Right cardiac atrium (tissue), 5 donors: ENCODE results near the gene PER1. TPM values are rescaled to one million over a fixed set of nuclear protein-coding genes. Genes with fewer than 3 reads are reported as not detected.
A peak's percentile ranks its signal among the peaks of the same experiment; 100 is the strongest.

Experiments used
- ATAC-seq, 2 donors: fragments of 200-7000 bp; cut with Tn5 transposase; one replicate each; pipeline versions ENCODE4 v1.8.0 to v1.9.1; 2020; ENCODE audit warnings: moderate library complexity in 2 of 2, mild to moderate bottlenecking in 1 of 2
- DNase-seq, 3 donors: peaks; one replicate each; pipeline ENCODE4 v3.0.0-alpha.2; 2020
- H3K27ac ChIP-seq: one replicate; pipeline ENCODE4 v1.5.1; 2013; ENCODE audit warnings: mild to moderate bottlenecking, low read length, control low read depth, moderate library complexity
- H3K27me3 ChIP-seq: one replicate; pipeline ENCODE4 v1.6.1; 2013; ENCODE audit not compliant: control insufficient read depth, insufficient read depth
- H3K4me1 ChIP-seq: one replicate; pipeline ENCODE4 v1.6.1; 2013; ENCODE audit warnings: low read length; ENCODE audit not compliant: control insufficient read depth, insufficient read depth
- H3K4me3 ChIP-seq: one replicate; pipeline ENCODE4 v1.5.1; 2013; ENCODE audit warnings: low read length, control low read depth
- H3K9me3 ChIP-seq: one replicate; pipeline ENCODE4 v1.6.1; 2013; ENCODE audit warnings: low read length; ENCODE audit not compliant: control insufficient read depth
- WGBS: extraction: QIAGEN DNeasy Blood & Tissue Kit; methylation state at CpG from one replicate; pipeline ENCODE4 v1.1.7; 2013; 5-methylcytosine and 5-hydroxymethylcytosine counted together
- intact Hi-C, 4 donors: fragments of 100-400 bp; cut with DNase I; formaldehyde crosslinking; loops; one replicate each; pipeline versions ENCODE4 v1.11.0 to v1.14.0; 2022 to 2023
- polyA plus RNA-seq: library from polyadenylated mRNA; stranded (reverse); fragments of 200-250 nt; gene quantifications from one replicate; pipeline ENCODE4 v1.2.3, GENCODE V29; 2013
- total RNA-seq, 4 donors: library from RNA; stranded (reverse); fragmentation: NEBNext Ultra II Directional; extraction: Animal tissue kit (Norgen Biotek cat#: 25700); gene quantifications; one replicate each; pipeline ENCODE4 v1.2.1, GENCODE V29; 2021
- donor health status: healthy with polysubstance abuse.
- donor health status: DM: no; HTN: yes; CAD: no.
- donor health status: DM: no; HTN: no; CAD: no.
- donor health status: DM: no; HTN: yes; CAD: no; lungs with severe emphysema.
- donor health status: DM: yes; HTN: yes; CAD: no.

Gene PER1
- total and polyA plus RNA-seq, 5 donors: 96.2 to 150 (median 112) TPM

DNA sequence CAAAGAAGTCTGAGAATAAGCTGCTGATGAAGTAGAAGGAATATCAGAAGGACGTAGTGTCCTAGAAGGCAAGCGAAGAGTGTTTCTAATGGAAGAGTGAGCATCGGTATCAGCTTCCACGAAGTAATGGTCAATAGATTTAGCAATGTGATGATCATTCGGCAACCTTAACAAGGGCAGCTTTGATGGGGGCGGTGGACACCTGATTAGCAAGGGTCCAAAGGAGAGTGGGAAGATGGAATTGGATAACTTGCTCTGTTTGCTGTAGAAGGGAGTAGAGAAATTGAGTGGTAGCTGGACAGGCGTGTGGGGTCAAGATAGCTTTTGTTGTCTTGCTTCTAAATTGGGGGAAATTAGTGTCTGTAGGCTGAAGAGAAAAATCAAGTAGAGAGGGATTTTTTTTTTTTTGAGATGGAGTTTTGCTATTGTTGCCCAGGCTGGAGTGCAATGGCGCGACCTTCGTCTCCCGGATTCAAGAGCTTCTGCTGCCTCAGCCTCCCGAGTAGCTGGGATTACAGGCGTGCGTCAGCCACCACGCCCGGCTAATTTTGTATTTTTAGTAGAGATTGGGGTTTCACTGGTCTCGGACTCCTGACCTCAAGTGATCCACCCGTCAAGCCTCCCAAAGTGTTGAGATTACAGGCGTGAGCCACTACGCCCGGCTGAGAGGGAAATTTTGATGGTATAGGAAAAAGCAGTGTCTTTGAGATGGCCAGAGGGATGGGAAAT, 14.4 kb downstream of the PER1 start:
- WGBS: 40% methylated on average over 21 of the region's 21 CpGs
- H3K27me3 ChIP-seq: no peaks in the 10 kb centered on the region
- H3K4me3 ChIP-seq: no peak overlapping the region
- intact Hi-C loops: no loop called here
- peak overlapping the region; percentile 49 for H3K27ac ChIP-seq
- ATAC-seq (no peak), DNase-seq (peak in 2 of 3 donors; percentile 28 to 54)
- no peaks in the 10 kb centered on the region for H3K4me1 ChIP-seq
- H3K9me3 ChIP-seq: no peaks in the 10 kb centered on the region

DNA sequence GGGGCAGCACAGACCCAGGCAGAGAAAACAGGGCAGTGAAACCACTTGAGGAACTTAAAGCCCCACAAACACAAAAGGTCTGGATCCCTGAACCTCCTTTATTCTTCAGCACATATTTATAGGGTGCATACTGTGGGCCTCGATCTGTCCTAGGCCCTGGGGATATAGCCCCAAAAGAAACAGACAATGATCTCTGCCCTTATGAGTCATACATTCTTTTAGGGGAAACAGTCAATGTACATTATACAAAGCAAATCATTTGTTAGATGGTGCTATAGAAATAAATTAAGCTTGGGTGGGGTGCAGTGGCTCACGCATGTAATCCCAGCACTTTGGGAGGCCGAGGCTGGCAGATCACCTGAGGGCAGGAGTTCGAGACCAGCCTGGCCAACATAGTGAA, 18.3 kb downstream of the PER1 start:
- no peak overlapping the region for H3K4me3 ChIP-seq
- ATAC-seq: no peak
- H3K4me1 ChIP-seq: no peaks in the 10 kb centered on the region
- H3K9me3 ChIP-seq: no peaks in the 10 kb centered on the region
- WGBS: 86% methylated on average over 4 of the region's 4 CpGs
- no peak overlapping the region for H3K27ac ChIP-seq
- intact Hi-C loops: no loop called here
- H3K27me3 ChIP-seq: no peaks in the 10 kb centered on the region
- DNase-seq: no peak

DNA sequence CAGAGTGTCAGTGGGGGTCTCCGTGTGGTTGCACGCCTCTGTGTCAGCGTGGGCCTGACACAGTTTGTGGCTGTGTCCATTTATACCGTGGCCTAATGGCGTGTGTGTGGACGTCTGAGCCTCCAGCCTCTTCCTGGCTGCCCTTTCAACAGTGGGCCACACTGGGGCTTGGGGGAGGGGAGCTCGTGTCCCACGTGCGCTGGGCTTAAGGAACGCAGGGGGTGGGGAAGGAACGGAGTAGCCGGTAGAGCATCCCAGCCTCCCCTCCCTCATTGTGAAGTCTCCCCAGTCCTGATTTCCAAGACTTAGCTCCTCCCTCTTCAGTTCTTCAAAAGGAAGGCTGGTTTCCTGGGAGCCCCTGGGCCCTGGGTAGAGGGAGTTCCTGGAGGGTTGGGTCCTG, 18.8 kb downstream of the PER1 start:
- H3K4me1 ChIP-seq: no peaks in the 10 kb centered on the region
- no peaks in the 10 kb centered on the region for H3K9me3 ChIP-seq
- no peak overlapping the region for H3K27ac ChIP-seq
- DNase-seq: peak in 1 of 3 donors; percentile 34
- 70% methylated on average over 12 of the region's 12 CpGs for WGBS
- no peak overlapping the region for H3K4me3 ChIP-seq
- no peak for ATAC-seq
- H3K27me3 ChIP-seq: no peaks in the 10 kb centered on the region
- intact Hi-C loops: no loop called here

DNA sequence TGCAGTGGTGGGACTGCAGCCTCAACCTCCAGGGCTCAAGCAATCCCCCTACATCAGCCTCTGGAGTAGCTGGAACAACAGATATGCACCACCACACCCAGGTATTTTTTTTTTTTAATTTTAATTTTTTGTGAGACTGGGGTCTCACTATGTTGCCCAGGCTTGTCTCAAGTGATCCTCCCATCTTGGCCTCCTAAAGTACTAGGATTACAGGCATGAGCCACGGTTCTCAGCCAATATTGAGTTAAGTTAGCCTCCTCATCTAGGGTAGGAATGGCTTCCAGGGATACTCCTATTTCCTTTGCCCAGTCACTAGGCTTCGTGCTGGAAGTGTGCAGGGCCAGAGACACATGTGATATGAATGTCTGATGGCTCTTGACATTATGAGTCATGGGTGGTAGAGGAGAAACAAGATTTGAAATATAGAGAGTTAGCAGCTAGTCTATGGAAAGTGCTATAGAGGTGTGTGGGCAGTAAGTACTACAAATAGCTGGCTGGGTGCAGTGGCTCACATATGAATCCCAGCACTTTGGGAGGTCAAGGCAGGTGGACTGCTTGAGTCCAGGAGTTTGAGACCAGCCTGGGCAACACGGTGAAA, 20.3 kb downstream of the PER1 start:
- WGBS: 54% methylated on average over 3 of the region's 3 CpGs
- Histone ChIP-seq H3K27me3 (no peaks in the 10 kb centered on the region), H3K27ac (no peak overlapping the region), H3K4me1 (no peaks in the 10 kb centered on the region), H3K4me3 (no peak overlapping the region), H3K9me3 (no peaks in the 10 kb centered on the region)
- DNase-seq (no peak), ATAC-seq (no peak)
- intact Hi-C loops: no loop called here

DNA sequence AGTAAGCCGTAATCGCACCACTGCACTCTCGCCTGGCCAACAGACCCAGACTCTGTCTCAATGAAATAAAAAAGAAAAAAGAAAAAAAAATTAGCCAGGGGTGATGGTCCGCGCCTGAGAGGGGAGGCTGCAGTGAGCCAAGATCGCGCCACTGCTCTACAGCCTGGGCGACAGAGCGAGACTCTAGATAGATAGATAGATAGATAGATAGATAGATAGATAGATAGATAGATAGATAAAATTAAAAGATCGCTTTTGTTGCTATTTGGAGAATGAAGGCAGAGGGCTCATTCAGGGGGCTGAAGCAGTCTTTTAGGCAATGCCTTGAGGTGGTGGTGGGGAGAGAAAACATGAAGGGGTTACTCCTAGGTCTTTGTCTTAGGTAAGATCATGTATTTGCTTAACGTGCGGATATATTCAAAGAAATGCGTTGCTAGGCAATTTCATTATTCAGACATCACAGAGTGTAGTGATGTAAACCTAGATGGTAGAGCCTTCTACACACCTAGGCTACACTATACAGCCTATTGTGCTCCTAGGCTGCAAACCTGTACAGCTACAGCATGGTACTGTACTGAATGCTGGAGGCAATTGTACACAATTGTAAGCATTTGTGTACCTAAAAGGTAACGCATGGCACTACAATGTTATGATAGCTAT, 23.9 kb downstream of the PER1 start:
- 84% methylated on average over 14 of the region's 14 CpGs for WGBS
- Histone ChIP-seq H3K4me3 (no peak overlapping the region), H3K27me3 (no peaks in the 10 kb centered on the region), H3K9me3 (no peaks in the 10 kb centered on the region), H3K4me1 (peaks cover 5% of the 10 kb centered on the region), H3K27ac (no peak overlapping the region)
- no peak for ATAC-seq
- DNase-seq: peak in 1 of 3 donors; percentile 28
- intact Hi-C loops: loop anchor here (10.0 kb wide), 3 partner anchors 47 to 97 kb away; partner anchors contain the start of gene TMEM107 (in 1 of the 4)

DNA sequence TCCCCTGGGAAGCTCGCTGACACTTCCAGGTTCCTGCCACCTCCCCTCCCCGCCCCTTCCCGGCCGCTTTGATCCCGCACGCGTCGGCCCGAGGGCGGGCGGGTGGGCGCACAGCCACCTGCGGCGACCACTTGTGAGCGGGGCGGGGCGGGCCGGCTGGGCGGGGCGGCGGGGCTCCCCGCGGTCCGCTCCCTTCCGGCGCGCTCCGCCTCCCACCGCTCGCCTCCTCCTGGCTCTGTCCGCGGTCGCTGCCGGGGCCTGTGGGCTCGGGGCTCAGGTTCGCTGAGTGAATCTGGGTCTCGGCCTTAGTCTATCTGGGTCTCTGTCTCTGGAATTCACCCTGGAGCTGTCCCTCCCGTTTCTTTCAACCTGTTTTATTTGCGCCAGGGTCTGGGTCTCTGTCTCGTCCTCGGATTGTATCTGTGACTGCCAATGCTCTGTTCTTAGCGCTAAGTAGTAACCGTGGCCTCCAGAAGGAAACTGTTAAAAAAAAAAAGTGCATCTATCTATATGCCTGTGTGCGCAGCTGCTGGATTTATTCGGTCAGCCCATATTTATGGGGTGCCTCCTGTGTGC, 25.6 kb downstream of the PER1 start:
- no peaks in the 10 kb centered on the region for H3K27me3 ChIP-seq
- WGBS: under 1% methylated on average over 44 of the region's 45 CpGs
- no peaks in the 10 kb centered on the region for H3K9me3 ChIP-seq
- DNase-seq (peak in 2 of 3 donors; percentile 74 to 77), ATAC-seq (peak; percentile 43 to 66)
- peak overlapping the region; percentile 69 for H3K27ac ChIP-seq
- H3K4me3 ChIP-seq: peak overlapping the region; percentile 94
- intact Hi-C loops: loop anchor here (10.0 kb wide), 3 partner anchors 48 to 98 kb away; partner anchors contain the start of gene TMEM107 (in 1 of the 4)
- peaks cover 5% of the 10 kb centered on the region for H3K4me1 ChIP-seq

DNA sequence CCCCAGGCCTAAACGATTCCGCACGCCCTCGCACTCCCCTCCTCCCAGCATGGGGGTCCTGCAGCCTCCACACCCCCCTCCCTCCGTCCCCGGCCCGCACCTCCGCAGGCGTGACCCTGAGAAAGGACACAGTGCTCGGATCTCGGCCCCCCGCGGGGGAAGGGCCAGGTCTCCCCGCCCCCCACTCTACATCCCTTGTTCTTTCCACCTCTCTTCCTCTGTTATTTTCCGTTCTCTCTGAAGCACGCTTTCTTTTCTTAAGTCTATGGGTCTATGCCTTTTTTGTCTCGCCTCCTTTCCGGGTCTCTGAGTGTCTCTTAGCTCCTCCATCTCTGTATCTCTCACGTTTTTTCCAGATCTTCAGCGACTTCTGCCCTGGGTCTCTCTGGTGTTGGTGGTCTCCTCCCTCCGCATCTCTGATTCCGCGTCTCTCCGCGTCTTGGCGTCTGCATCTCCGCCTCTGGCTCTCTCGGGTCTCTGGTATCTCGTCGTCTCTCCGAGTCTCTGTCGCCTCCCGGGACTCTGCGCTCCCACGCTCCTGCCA, 26.2 kb downstream of the PER1 start:
- Histone ChIP-seq H3K4me1 (peaks cover 5% of the 10 kb centered on the region), H3K27me3 (no peaks in the 10 kb centered on the region), H3K4me3 (peak overlapping the region; percentile 94), H3K27ac (peak overlapping the region; percentile 32), H3K9me3 (no peaks in the 10 kb centered on the region)
- ATAC-seq (peak in 1 of 2 donors; percentile 2), DNase-seq (peak in 1 of 3 donors; percentile 77)
- intact Hi-C loops: loop anchor here (2.0 to 10.0 kb wide), 4 partner anchors 49 to 99 kb away; partner anchors contain the start of gene TMEM107 (in 1 of the 4)
- WGBS: under 1% methylated on average over 35 of the region's 35 CpGs

DNA sequence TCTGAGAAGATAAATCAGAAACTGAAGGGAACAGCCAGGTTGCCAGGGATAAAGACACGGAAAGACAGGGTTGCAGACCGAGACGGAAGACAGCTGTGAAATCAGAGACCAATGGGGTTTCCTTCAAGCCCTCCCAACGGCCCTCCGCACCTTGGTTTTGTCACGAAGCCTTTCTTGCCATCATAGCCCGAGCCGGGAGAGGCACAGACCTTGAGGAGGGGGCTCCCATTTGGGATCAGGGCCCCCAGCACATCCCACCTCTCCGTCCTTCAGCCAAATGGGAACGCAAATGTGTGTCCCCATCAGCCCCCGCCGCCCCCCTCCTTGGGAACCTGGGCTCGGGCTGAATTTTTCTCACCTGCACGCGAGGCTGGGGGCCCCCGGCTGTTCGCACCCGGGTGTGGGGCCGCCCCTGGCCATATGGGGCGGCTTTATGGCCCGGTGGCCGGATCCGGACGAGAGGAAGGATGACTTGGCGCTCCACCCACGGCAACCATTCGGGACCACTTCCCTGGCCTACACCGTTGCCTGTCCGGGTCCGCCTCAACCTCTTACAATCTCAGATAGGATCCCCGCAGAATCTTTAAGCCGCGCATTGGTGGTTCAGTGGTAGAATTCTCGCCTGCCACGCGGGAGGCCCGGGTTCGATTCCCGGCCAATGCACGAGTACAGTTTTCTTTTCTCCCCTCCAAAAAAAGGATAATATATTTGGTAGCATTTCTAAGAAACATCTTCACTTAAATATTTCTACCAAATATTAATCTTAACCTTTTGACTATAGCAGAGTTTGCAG, 26.9 kb downstream of the PER1 start:
- ATAC-seq (peak; percentile 49 to 54), DNase-seq (peak; percentile 66 to 88 (median 87))
- WGBS: 1% methylated on average over 40 of the region's 40 CpGs
- no peaks in the 10 kb centered on the region for H3K27me3 ChIP-seq
- intact Hi-C loops: loop anchor here (2.0 to 10.0 kb wide), 4 partner anchors 49 to 99 kb away; partner anchors contain the start of gene TMEM107 (in 1 of the 4)
- H3K4me1 ChIP-seq: peaks cover 5% of the 10 kb centered on the region
- H3K4me3 ChIP-seq: peak overlapping the region; percentile 94
- H3K27ac ChIP-seq: no peak overlapping the region
- no peaks in the 10 kb centered on the region for H3K9me3 ChIP-seq

DNA sequence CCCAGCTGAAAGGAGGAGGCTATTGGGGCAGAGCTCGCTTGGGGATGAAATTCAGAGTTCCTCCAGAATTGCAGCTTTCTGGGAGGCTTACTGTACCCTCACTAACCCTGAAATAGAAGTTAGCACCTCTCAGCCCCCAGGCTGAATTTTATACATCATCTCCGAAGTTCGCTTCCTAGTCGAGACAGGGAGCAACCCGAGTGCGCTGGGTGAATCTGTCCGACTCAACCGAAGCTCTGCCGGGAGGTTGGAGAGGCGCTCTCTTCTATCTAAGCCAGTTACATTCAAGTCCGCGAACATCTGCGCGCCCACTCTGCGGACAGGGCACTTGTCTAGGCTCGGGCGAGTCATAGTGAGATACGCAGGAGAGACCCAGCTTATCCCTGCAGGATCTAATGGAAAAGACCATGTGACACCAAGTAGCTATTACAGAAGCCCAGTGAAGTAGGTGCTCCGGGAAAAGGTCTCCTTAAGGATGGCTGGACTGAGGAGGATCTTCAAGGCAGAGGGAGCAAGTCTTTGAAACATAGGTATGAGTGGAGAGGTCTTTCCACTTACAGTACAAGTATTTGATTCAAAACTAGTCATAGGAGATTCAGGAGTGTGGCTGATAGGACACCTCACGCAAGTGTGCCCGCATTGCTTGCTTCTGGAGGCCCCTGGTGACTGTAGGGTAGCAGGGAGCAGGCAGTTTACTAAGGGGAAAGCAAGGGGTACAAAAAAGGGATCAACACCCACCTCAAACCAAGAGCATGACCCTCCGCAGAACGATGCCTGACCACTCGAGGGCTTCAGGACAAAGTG, 27.7 kb downstream of the PER1 start:
- H3K4me3 ChIP-seq: peak overlapping the region; percentile 7
- no peaks in the 10 kb centered on the region for H3K27me3 ChIP-seq
- H3K4me1 ChIP-seq: peaks cover 5% of the 10 kb centered on the region
- ATAC-seq (no peak), DNase-seq (peak in 2 of 3 donors; percentile 55 to 64)
- intact Hi-C loops: loop anchor here (2.0 to 10.0 kb wide), 4 partner anchors 50 to 100 kb away; partner anchors contain the start of gene TMEM107 (in 1 of the 4)
- 4% methylated on average over 24 of the region's 24 CpGs for whole genome bisulfite sequencing
- no peaks in the 10 kb centered on the region for H3K9me3 ChIP-seq
- H3K27ac ChIP-seq: no peak overlapping the region
